H1 (cell line): ENCODE measurements around the gene PLXNB2. TPM values are rescaled to one million over a fixed set of nuclear protein-coding genes. Genes with fewer than 3 reads are reported as not detected.

Source experiments
- CTCF ChIA-PET: fragments of 300-600 bp; sonication (Branson Sonifier 250); formaldehyde crosslinking; loops from one replicate; lab custom pipeline; 2021; ENCODE audit not compliant: partially characterized antibody; lab: Charles Lee
- POLR2A ChIA-PET: fragments of 300-600 bp; sonication (Branson Sonifier 250); formaldehyde crosslinking; loops from one replicate; lab custom pipeline; 2021; ENCODE audit warnings: inconsistent platforms; ENCODE audit not compliant: partially characterized antibody; lab: Charles Lee
- DNase-seq, 2 experiments: peaks; one replicate each; pipeline versions ENCODE4 v3.0.0 to v3.0.0-alpha.2; 2010 to 2022; ENCODE audit warnings: low spot score in 2 of 2, low read depth in 1 of 2, mixed read lengths in 1 of 2
- FAIRE-seq: peaks from 2 replicates; lab custom pipeline; 2011; peaks lifted over from hg19 to GRCh38; lab: Jason Lieb, UNC
- H2AFZ ChIP-seq: 2 replicates; pipeline ENCODE4 v1.8.1; 2012; ENCODE audit warnings: low read length, inconsistent platforms
- H2AK5ac ChIP-seq: 2 replicates; pipeline ENCODE4 v1.6.1; 2013; ENCODE audit warnings: low read depth, low read length
- H2BK120ac ChIP-seq: replicated peaks from 2 replicates; pipeline ENCODE3; 2013; ENCODE audit warnings: low read depth, low read length, inconsistent platforms
- H2BK12ac ChIP-seq: 2 replicates; pipeline ENCODE4 v1.6.1; 2013; ENCODE audit warnings: low read depth, low read length
- H2BK15ac ChIP-seq: 2 replicates; pipeline ENCODE4 v1.6.1; 2013; ENCODE audit warnings: low read length
- H2BK20ac ChIP-seq: 2 replicates; pipeline ENCODE4 v1.6.1; 2013; ENCODE audit warnings: low read length
- H2BK5ac ChIP-seq: 2 replicates; pipeline ENCODE4 v1.6.1; 2013; ENCODE audit warnings: low read depth, low read length
- H3K14ac ChIP-seq: 2 replicates; pipeline ENCODE4 v1.6.1; 2013; ENCODE audit warnings: inconsistent platforms; ENCODE audit not compliant: insufficient read length
- H3K18ac ChIP-seq: 2 replicates; pipeline ENCODE4 v1.6.1; 2013; ENCODE audit warnings: low read length; ENCODE audit errors: extremely low read depth
- H3K23ac ChIP-seq: 2 replicates; pipeline ENCODE4 v1.6.1; 2013; ENCODE audit warnings: inconsistent platforms; ENCODE audit not compliant: insufficient read length
- H3K23me2 ChIP-seq: 2 replicates; pipeline ENCODE4 v1.6.1; 2013; ENCODE audit warnings: low read depth, low read length
- H3K27ac ChIP-seq: 2 replicates; pipeline ENCODE4 v1.6.1; 2011; ENCODE audit warnings: low read depth, low read length, inconsistent platforms
- H3K27me3 ChIP-seq, 4 experiments: replicated peaks in 1 of 4; 1 replicate in 1 of 4; 2 replicates in 3 of 4; pipeline versions ENCODE4 v1.6.1 to v1.8.1; 2011 to 2013; ENCODE audit warnings: low read length in 3 of 4, mild to moderate bottlenecking in 3 of 4, inconsistent platforms in 2 of 4, mixed read lengths in 2 of 4, moderate library complexity in 1 of 4; ENCODE audit not compliant: control insufficient read depth in 3 of 4, insufficient read depth in 3 of 4; ENCODE audit errors: extremely low read depth in 1 of 4
- H3K36me3 ChIP-seq, 4 experiments: 2 replicates each; pipeline versions ENCODE4 v1.6.1 to v1.8.1; 2011 to 2013; ENCODE audit warnings: mild to moderate bottlenecking in 4 of 4, low read length in 3 of 4, moderate library complexity in 2 of 4, control low read depth in 1 of 4, inconsistent platforms in 1 of 4; ENCODE audit not compliant: insufficient read depth in 4 of 4, control insufficient read depth in 2 of 4
- H3K4ac ChIP-seq: replicated peaks from 2 replicates; pipeline ENCODE3; 2013; ENCODE audit warnings: low read length, low read depth, mixed read lengths, inconsistent platforms; ENCODE audit not compliant: insufficient read length
- H3K4me1 ChIP-seq, 4 experiments: replicated peaks in 1 of 4; 1 replicate in 1 of 4; 2 replicates in 3 of 4; pipeline versions ENCODE4 v1.6.1 to v1.8.1; 2011 to 2013; ENCODE audit warnings: low read length in 3 of 4, inconsistent platforms in 2 of 4, mixed read lengths in 1 of 4; ENCODE audit not compliant: insufficient read depth in 4 of 4, control insufficient read depth in 3 of 4
- H3K4me2 ChIP-seq, 2 experiments: 2 replicates each; pipeline versions ENCODE4 v1.6.1 to v1.8.1; 2011 to 2013; ENCODE audit warnings: low read depth in 2 of 2, low read length in 2 of 2, control low read depth in 1 of 2, inconsistent platforms in 1 of 2, mild to moderate bottlenecking in 1 of 2; ENCODE audit not compliant: insufficient read depth in 1 of 2
- H3K4me3 ChIP-seq, 4 experiments: fragments of 200-600, 300-600 bp in 1 of 4; sonication (generic), shearing (Covaris generic), sonication (Bioruptor Twin) in 1 of 4; 2 replicates each; pipeline versions ENCODE4 v1.5.1 to v1.8.1; 2011 to 2016; ENCODE audit warnings: low read length in 4 of 4, low read depth in 3 of 4, control low read depth in 2 of 4, inconsistent platforms in 2 of 4, mild to moderate bottlenecking in 2 of 4, mixed read lengths in 1 of 4, moderate library complexity in 1 of 4; ENCODE audit not compliant: insufficient read depth in 2 of 4; ENCODE audit errors: extremely low read depth in 1 of 4
- H3K56ac ChIP-seq: replicated peaks from 2 replicates; pipeline ENCODE3; 2013; ENCODE audit warnings: low read depth, mild to moderate bottlenecking, mixed read lengths, low read length, inconsistent platforms; ENCODE audit not compliant: insufficient read length
- H3K79me1 ChIP-seq: 2 replicates; pipeline ENCODE4 v1.6.1; 2013; ENCODE audit warnings: low read depth, low read length, control low read depth
- H3K79me2 ChIP-seq, 2 experiments: 2 replicates each; pipeline versions ENCODE4 v1.6.1 to v1.8.1; 2012 to 2013; ENCODE audit warnings: low read length in 2 of 2, mild to moderate bottlenecking in 2 of 2, inconsistent platforms in 1 of 2; ENCODE audit not compliant: insufficient read depth in 2 of 2, control insufficient read depth in 1 of 2
- H3K9ac ChIP-seq, 4 experiments: replicated peaks in 1 of 4; 1 replicate in 1 of 4; 2 replicates in 3 of 4; pipeline versions ENCODE4 v1.6.1 to v1.8.1; 2011 to 2013; ENCODE audit warnings: low read depth in 3 of 4, low read length in 3 of 4, control low read depth in 2 of 4, mild to moderate bottlenecking in 2 of 4, moderate library complexity in 2 of 4, inconsistent platforms in 1 of 4; ENCODE audit errors: extremely low read depth in 1 of 4
- H3K9me3 ChIP-seq, 2 experiments: 2 replicates each; pipeline versions ENCODE4 v1.6.1 to v1.8.1; 2012 to 2013; ENCODE audit warnings: mild to moderate bottlenecking in 2 of 2, moderate library complexity in 2 of 2, control low read depth in 1 of 2, inconsistent platforms in 1 of 2, low read depth in 1 of 2, low read length in 1 of 2, mixed read lengths in 1 of 2; ENCODE audit not compliant: insufficient read depth in 2 of 2
- H4K20me1 ChIP-seq, 2 experiments: replicated peaks in 1 of 2; 2 replicates each; pipeline versions ENCODE3 to v1.8.1; 2011 to 2013; ENCODE audit warnings: inconsistent platforms in 2 of 2, low read length in 2 of 2, mild to moderate bottlenecking in 1 of 2; ENCODE audit not compliant: insufficient read depth in 2 of 2, control insufficient read depth in 1 of 2
- H4K5ac ChIP-seq: 2 replicates; pipeline ENCODE4 v1.6.1; 2013; ENCODE audit warnings: low read length, low read depth, mixed read lengths, inconsistent platforms; ENCODE audit not compliant: insufficient read length
- H4K8ac ChIP-seq: 2 replicates; pipeline ENCODE4 v1.8.0; 2013; ENCODE audit warnings: mild to moderate bottlenecking, moderate library complexity, low read length, inconsistent platforms; ENCODE audit not compliant: insufficient read depth; ENCODE audit errors: extremely low read depth
- H4K91ac ChIP-seq: replicated peaks from 2 replicates; pipeline ENCODE3; 2013; ENCODE audit warnings: low read length, mixed read lengths, inconsistent platforms; ENCODE audit not compliant: insufficient read length
- HDAC2 ChIP-seq, 2 experiments: fragments of 300-600 bp in 1 of 2; sonication (generic) in 1 of 2; IDR thresholded peaks; 2 replicates each; pipeline ENCODE4 v1.6.1; 2011 to 2012; ENCODE audit warnings: low read depth in 2 of 2, low read length in 2 of 2, mild to moderate bottlenecking in 2 of 2, moderate library complexity in 2 of 2, borderline replicate concordance in 1 of 2, inconsistent platforms in 1 of 2
- SIN3A ChIP-seq, 2 experiments: IDR thresholded peaks in 1 of 2; conservative IDR thresholded peaks in 1 of 2; 2 replicates each; pipeline ENCODE4 v1.6.1; 2011 to 2012; ENCODE audit warnings: low read length in 2 of 2, improper control_type of control experiment in 1 of 2, low read depth in 1 of 2, mild to moderate bottlenecking in 1 of 2
- WGBS, 2 experiments: shearing (Covaris generic) in 1 of 2; methylation state at CpG; one replicate each; pipeline versions ENCODE4 v1.1.6 to v1.1.7; 2013 to 2015; ENCODE audit warnings: low lambda C conversion rate in 2 of 2, mixed read lengths in 2 of 2, inconsistent platforms in 1 of 2, low coverage in 1 of 2, missing lambda C conversion rate in 1 of 2; ENCODE audit not compliant: insufficient replicate concordance in 2 of 2, insufficient coverage in 1 of 2, insufficient read length in 1 of 2; ENCODE audit errors: extremely low coverage in 1 of 2, missing lambda C conversion rate in 1 of 2; 5-methylcytosine and 5-hydroxymethylcytosine counted together
- polyA plus RNA-seq, 7 experiments: library from polyadenylated mRNA; depleted of rRNA in 3 of 7; stranded (reverse) in 5 of 7; unstranded in 2 of 7; fragments of >200 nt in 5 of 7; fragments of 200-250 nt in 2 of 7; gene quantifications; 1 replicate in 5 of 7; 2 replicates in 1 of 7; 4 replicates in 1 of 7; pipeline versions ENCODE4 v1.2.1 to v1.2.3, GENCODE V29; 2011 to 2013; ENCODE audit warnings: missing spikeins in 2 of 7, mixed read lengths in 2 of 7
- total RNA-seq: library from RNA; stranded (reverse); fragmentation: NEBNext Ultra II Directional; extraction: Animal tissue kit (Norgen Biotek cat#: 25700); gene quantifications from 2 replicates; pipeline ENCODE4 v1.2.1, GENCODE V29; 2021

Gene PLXNB2
- total and polyA plus RNA-seq, 2 of the 8 experiments (the other 6 are each of a cell fraction or from before 2014, with no cell fraction given) = 58.3 to 92.8 TPM

GRCh38 chr22:50286275-50286674 is 21.2 kb downstream of the PLXNB2 start:
- H3K4me1 ChIP-seq = peaks cover 0 to 5% (median 0%) of the 10 kb centered on the region in 4 experiments; a peak in 2 of 7 replicates
- H3K56ac ChIP-seq = no peak overlapping the region
- no peak overlapping the region for H3K18ac ChIP-seq
- no peak overlapping the region for H2AFZ ChIP-seq
- DNase-seq (no peak), FAIRE-seq (no peak)
- H3K4ac ChIP-seq = no peak overlapping the region
- H3K4me3 ChIP-seq = no peak overlapping the region
- H3K27ac ChIP-seq = no peak overlapping the region
- no peak overlapping the region for H3K9ac ChIP-seq
- no peak overlapping the region for H3K23ac ChIP-seq
- CTCF ChIA-PET = interaction anchor here (0.6 to 0.7 kb wide), 2 partner anchors 35 to 86 kb away, joined by 3 to 5 read pairs; no protein-coding TSS in a partner anchor
- no peak overlapping the region for H2AK5ac ChIP-seq
- no peaks in the 10 kb centered on the region for H3K27me3 ChIP-seq
- H3K9me3 ChIP-seq = no peaks in the 10 kb centered on the region; a peak in 1 of 4 replicates
- no peak overlapping the region; the same call in 1 of the 2 replicates for H4K8ac ChIP-seq
- no peak overlapping the region for H2BK12ac ChIP-seq
- H2BK5ac ChIP-seq = no peak overlapping the region
- H3K36me3 ChIP-seq = peaks cover 16 to 73% (median 22%) of the 10 kb centered on the region in 4 experiments
- peaks cover 4 to 24% of the 10 kb centered on the region in 2 experiments for H4K20me1 ChIP-seq
- H2BK20ac ChIP-seq = no peak overlapping the region
- peaks cover 0 to 11% of the 10 kb centered on the region in 2 experiments; a peak in 2 of 4 replicates for H3K79me2 ChIP-seq
- WGBS, 2 experiments = 93% methylated on average over 21 of the region's 21 CpGs; no CpG with 5 or more reads in 1 of the 2 experiments
- H2BK120ac ChIP-seq = no peak overlapping the region
- H3K4me2 ChIP-seq = no peak overlapping the region
- H4K5ac ChIP-seq = no peak overlapping the region
- POLR2A ChIA-PET = no interaction called here
- no peak overlapping the region for H3K14ac ChIP-seq
- H2BK15ac ChIP-seq = no peak overlapping the region
- no peak overlapping the region for H4K91ac ChIP-seq
- H3K79me1 ChIP-seq = peaks cover 6% of the 10 kb centered on the region
- no peaks in the 10 kb centered on the region for H3K23me2 ChIP-seq
- TF ChIP-seq HDAC2 (IDR thresholded peaks at IDR 0.05; ENCODE audit: borderline replicate concordance in 1 of 2, low read depth in 2 of 2, low read length in 2 of 2) (no peak), SIN3A (conservative IDR thresholded peaks at IDR 0.05 in 1 of 2, IDR thresholded peaks at IDR 0.05 in 1 of 2; ENCODE audit: low read depth in 1 of 2, low read length in 2 of 2) (no peak)
